Esophagus (tissue), 2 donors: ENCODE results near the gene UBLCP1. TPM values are rescaled to one million over a fixed set of nuclear protein-coding genes. Genes with fewer than 3 reads are reported as not detected.

Experiments used
- H3K27ac ChIP-seq, 2 donors: one replicate each; pipeline ENCODE4 v1.5.1; 2013; ENCODE audit warnings: low read depth in 2 of 2, mild to moderate bottlenecking in 2 of 2, inconsistent platforms in 1 of 2, low read length in 1 of 2, moderate library complexity in 1 of 2
- H3K27me3 ChIP-seq, 2 donors: one replicate each; pipeline ENCODE4 v1.6.1; 2013; ENCODE audit warnings: low read length in 2 of 2, control low read depth in 1 of 2, mild to moderate bottlenecking in 1 of 2; ENCODE audit not compliant: insufficient read depth in 2 of 2, control insufficient read depth in 1 of 2
- H3K36me3 ChIP-seq, 2 donors: one replicate each; pipeline ENCODE4 v1.6.1; 2013; ENCODE audit warnings: low read length in 1 of 2; ENCODE audit not compliant: control insufficient read depth in 2 of 2, insufficient read depth in 2 of 2
- H3K4me1 ChIP-seq, 2 donors: one replicate each; pipeline ENCODE4 v1.6.1; 2013; ENCODE audit warnings: low read length in 1 of 2; ENCODE audit not compliant: control insufficient read depth in 2 of 2, insufficient read depth in 2 of 2
- H3K4me3 ChIP-seq, 2 donors: one replicate each; pipeline ENCODE4 v1.5.1; 2013; ENCODE audit warnings: low read length in 2 of 2, mild to moderate bottlenecking in 2 of 2, low read depth in 1 of 2, moderate library complexity in 1 of 2
- H3K9me3 ChIP-seq, 2 donors: one replicate each; pipeline ENCODE4 v1.6.1; 2013; ENCODE audit warnings: mild to moderate bottlenecking in 2 of 2, low read depth in 1 of 2, low read length in 1 of 2, moderate library complexity in 1 of 2; ENCODE audit not compliant: control insufficient read depth in 2 of 2, insufficient read depth in 1 of 2
- WGBS, 2 donors: extraction: QIAGEN DNeasy Blood & Tissue Kit; methylation state at CpG; one replicate each; pipeline ENCODE4 v1.1.7; 2013; 5-methylcytosine and 5-hydroxymethylcytosine counted together
- polyA plus RNA-seq, 2 donors: library from polyadenylated mRNA; stranded (reverse); fragments of 200-250 nt; gene quantifications; one replicate each; pipeline ENCODE4 v1.2.3, GENCODE V29; 2013
- donor health status: healthy with polysubstance abuse.
- donor health status: Bipolar disorder and iron deficiency.

Gene UBLCP1
- polyA plus RNA-seq, 2 donors, result 17.7 to 19.3 TPM

DNA sequence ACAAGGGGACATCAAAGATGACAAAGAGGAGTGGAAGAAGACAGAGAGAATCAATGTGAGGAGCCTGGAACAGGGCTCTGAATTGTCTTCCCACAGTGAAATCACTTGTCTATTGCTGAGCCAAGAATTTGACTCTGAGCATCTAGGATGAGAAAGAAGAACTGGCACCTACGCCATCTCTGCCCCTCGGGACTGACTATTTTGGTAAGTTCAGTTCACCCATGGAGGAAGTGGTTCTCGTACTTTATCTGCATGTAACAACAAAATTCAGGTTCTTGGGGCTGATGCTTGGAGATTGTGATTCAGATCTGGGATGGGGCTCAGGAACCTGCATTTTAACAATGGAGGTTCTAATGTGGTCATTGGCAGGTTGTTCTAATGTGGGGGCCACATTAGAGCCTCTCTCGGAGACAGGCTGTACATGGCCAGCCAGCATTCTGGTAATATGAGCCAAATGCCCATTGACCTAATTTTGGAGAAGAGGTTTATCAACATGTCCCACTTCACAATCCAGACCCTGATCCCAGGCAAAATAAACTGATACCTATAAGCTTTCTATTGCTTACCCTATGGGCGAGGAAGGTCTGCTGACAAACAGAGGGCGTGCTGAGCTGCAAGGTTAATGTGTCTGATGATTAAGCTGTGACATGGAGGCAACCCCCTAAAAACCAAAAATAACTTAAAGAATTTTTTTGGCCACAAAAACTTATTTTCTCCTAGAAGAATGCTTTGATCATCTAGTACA lies 69.9 kb downstream of the UBLCP1 start:
- H3K4me1 ChIP-seq, result no peaks in the 10 kb centered on the region
- no peaks in the 10 kb centered on the region for H3K27me3 ChIP-seq
- no peak overlapping the region for H3K4me3 ChIP-seq
- no peak overlapping the region for H3K27ac ChIP-seq
- no peaks in the 10 kb centered on the region for H3K9me3 ChIP-seq
- WGBS, 2 donors, result 86 to 87% methylated on average over 6 of the region's 6 CpGs
- H3K36me3 ChIP-seq, result no peaks in the 10 kb centered on the region

DNA sequence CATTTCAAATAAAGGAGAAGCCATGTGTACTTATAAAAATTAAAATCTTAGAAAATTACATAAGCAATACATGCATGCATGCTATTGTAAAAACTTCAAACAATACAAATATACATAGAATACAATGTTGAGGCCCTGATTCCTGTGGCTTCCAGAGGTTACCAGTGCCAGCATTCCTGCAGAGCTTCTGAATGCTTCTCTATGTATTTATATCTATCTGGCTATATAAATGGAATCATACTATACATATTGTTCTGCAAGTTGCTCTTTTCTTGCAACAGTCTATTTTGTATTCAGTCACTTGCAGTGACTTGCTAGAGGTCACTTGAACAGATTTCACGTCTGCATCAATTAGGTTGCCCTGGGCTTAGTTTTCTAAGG lies 70.4 kb downstream of the UBLCP1 start:
- no peak overlapping the region for H3K4me3 ChIP-seq
- H3K36me3 ChIP-seq, result no peaks in the 10 kb centered on the region
- no peak overlapping the region for H3K27ac ChIP-seq
- no peaks in the 10 kb centered on the region for H3K9me3 ChIP-seq
- 67 to 70% methylated on average over 1 of the region's 1 CpG for WGBS, 2 donors
- H3K27me3 ChIP-seq, result no peaks in the 10 kb centered on the region
- H3K4me1 ChIP-seq, result no peaks in the 10 kb centered on the region

Other genes with a start within 250 kb of the UBLCP1 start
- 1 to 10 TPM in 1 of 2 donors, under 1 TPM in 1; 0.79 to 1.3 TPM for gene EBF1, start 163.4 kb upstream of the UBLCP1 start, polyA plus RNA-seq
- 10 to 100 TPM; 26.2 to 48.6 TPM for gene RNF145, start 53.7 kb upstream of the UBLCP1 start, polyA plus RNA-seq
- gene IL12B, start 67.2 kb downstream of the UBLCP1 start, polyA plus RNA-seq, result not detected